Measurements from ENCODE around the gene DLGAP1.

The DLGAP1 gene

DNA sequence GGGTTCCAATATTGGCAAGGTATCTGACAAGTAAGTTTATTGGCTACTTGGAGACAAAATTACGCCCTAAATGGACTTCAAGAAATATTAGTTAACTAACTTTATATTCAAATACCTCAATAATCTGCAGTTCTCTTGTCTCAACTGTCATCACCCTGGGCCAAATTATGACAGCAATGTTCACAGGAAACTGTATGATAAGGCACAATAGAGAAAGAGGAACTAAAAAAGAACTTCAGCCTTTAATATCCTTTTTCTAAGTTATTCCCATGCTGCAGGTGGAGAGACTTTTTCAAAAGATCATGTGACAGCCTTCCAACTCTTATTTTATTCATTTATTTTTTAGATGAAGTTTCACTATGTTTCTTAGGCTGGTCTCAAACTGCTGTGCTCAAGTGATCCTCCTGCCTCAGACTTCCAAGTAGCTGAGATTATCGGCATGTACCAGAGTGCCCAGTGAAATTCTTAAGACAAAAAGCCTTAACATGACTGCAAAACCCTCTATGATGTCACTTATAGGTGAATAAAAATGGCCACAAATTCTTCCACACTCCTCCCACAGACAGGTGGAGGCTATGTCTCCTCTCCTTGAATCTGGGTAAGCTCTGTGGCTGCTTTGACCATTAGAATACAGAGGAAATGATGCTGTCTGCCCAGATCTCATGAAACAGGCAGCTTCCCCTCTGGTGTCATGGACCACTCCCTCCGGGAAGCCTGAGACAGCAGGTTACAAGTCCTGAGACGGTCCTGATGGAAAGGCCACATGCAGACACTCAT, 794.2 kb downstream of the DLGAP1 start:
- no peak for TF ChIP-seq MAX (IDR thresholded peaks at IDR 0.05)
- no peak for TF ChIP-seq TCF12 (IDR thresholded peaks at IDR 0.05; ENCODE audit: low read depth)
- TF ChIP-seq CEBPB (IDR thresholded peaks at IDR 0.05): no peak
- TF ChIP-seq FOXM1 (IDR thresholded peaks at IDR 0.05; ENCODE audit: borderline replicate concordance, low read depth): no peak

DNA sequence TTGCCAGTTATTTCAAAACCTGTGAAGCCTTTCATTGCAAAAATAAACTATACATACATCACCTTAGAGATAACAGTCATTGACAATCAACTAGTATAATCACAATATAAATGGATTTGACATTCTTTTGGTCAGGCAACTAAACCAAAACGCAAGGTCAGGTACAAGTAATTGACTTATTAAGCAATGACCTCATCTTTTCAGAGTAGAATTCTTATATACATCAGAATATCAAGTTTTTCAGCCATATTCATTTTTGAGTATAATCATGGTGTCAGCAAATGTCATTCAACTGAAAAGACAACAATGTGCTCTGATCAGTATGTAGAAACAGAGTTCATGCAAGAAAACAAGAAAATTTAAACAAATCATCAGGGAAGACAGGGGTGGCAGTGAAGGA, 796.6 kb downstream of the DLGAP1 start:
- no peak for TF ChIP-seq RAD21 (IDR thresholded peaks at IDR 0.05; ENCODE audit: low read depth)
- TF ChIP-seq EGR1 (IDR thresholded peaks at IDR 0.05): no peak
- TF ChIP-seq CEBPB (IDR thresholded peaks at IDR 0.05): no peak

- TF ChIP-seq NFIC (IDR thresholded peaks at IDR 0.05) (no peak), CEBPB (IDR thresholded peaks at IDR 0.05) (no peak), USF1 (IDR thresholded peaks at IDR 0.05) (no peak), ZBTB7A (IDR thresholded peaks at IDR 0.05; ENCODE audit: low read depth) (no peak), CREB1 (IDR thresholded peaks at IDR 0.05; ENCODE audit: low read depth) (no peak), FOXM1 (IDR thresholded peaks at IDR 0.05; ENCODE audit: borderline replicate concordance, low read depth) (no peak), TCF12 (IDR thresholded peaks at IDR 0.05; ENCODE audit: low read depth) (no peak), TEAD4 (IDR thresholded peaks at IDR 0.05) (no peak), EP300 (IDR thresholded peaks at IDR 0.05; ENCODE audit: borderline replicate concordance) (no peak), TAF1 (IDR thresholded peaks at IDR 0.05; ENCODE audit: low read depth) (no peak), RAD21 (IDR thresholded peaks at IDR 0.05; ENCODE audit: low read depth) (no peak), REST (IDR thresholded peaks at IDR 0.05; ENCODE audit: low read depth) (no peak), MAX (IDR thresholded peaks at IDR 0.05) (no peak), YY1 (IDR thresholded peaks at IDR 0.05; ENCODE audit: low read depth) (no peak), EGR1 (IDR thresholded peaks at IDR 0.05) (no peak)
Observed at GRCh38 chr18:3655254-3656050, 799.7 kb downstream of the DLGAP1 start.

DNA sequence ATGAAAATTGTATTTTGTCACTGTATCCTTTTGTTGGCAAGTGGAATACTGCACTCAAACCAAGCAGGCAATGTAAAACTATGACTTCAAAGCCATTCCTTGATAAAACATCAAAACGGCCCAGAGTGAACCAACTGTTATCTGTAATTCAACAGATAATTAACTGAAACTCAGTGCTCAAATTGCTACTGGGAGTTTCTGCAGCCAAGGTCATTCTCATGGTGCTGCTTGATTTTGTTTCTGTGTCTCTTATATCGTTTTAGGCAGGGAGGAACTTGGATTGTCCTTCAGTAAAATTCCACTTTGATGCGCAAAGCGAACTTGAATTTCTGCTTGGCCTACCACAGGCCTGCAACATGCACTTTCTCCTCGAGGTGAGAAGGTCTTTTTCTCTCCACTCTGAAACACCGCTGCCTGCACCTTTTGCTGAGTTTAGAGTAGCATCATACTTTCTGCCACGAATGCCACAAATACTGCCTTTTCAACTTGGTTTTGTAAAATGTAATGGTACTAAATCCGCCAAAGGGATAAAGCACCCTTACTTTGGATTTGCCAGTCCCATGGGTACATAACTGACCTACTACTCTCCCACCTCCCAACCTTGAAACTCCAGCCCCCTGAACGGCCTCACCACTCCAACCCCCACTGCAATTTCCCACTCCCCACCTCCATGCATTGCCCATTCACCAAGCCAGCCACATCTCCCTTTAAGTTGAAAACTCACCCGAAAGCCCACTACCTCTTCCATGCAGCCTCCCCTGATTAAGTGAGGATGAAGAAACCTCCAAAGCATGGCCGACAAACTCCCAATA, 800.5 kb downstream of the DLGAP1 start:
- TF ChIP-seq EP300 (IDR thresholded peaks at IDR 0.05; ENCODE audit: borderline replicate concordance) (no peak), CEBPB (IDR thresholded peaks at IDR 0.05) (no peak), TCF12 (IDR thresholded peaks at IDR 0.05; ENCODE audit: low read depth) (no peak), REST (IDR thresholded peaks at IDR 0.05; ENCODE audit: low read depth) (no peak), EGR1 (IDR thresholded peaks at IDR 0.05) (no peak), USF1 (IDR thresholded peaks at IDR 0.05) (no peak), NFIC (IDR thresholded peaks at IDR 0.05) (no peak), TEAD4 (IDR thresholded peaks at IDR 0.05) (no peak), CREB1 (IDR thresholded peaks at IDR 0.05; ENCODE audit: low read depth) (no peak), MAX (IDR thresholded peaks at IDR 0.05) (no peak), RAD21 (IDR thresholded peaks at IDR 0.05; ENCODE audit: low read depth) (no peak), FOXM1 (IDR thresholded peaks at IDR 0.05; ENCODE audit: borderline replicate concordance, low read depth) (no peak), YY1 (IDR thresholded peaks at IDR 0.05; ENCODE audit: low read depth) (no peak), TAF1 (IDR thresholded peaks at IDR 0.05; ENCODE audit: low read depth) (no peak)

Data from Ishikawa (cell line).